Hair follicular keratinocyte (primary cell): ENCODE measurements around the gene AKAP5. TPM values are rescaled to one million over a fixed set of nuclear protein-coding genes. Genes with fewer than 3 reads are reported as not detected.

Experiments used
- total RNA-seq: library from RNA; depleted of rRNA; stranded (reverse); fragments of >200 nt; gene quantifications from 2 replicates; pipeline ENCODE4 v1.2.3, GENCODE V29; 2015

The AKAP5 gene, protein sequence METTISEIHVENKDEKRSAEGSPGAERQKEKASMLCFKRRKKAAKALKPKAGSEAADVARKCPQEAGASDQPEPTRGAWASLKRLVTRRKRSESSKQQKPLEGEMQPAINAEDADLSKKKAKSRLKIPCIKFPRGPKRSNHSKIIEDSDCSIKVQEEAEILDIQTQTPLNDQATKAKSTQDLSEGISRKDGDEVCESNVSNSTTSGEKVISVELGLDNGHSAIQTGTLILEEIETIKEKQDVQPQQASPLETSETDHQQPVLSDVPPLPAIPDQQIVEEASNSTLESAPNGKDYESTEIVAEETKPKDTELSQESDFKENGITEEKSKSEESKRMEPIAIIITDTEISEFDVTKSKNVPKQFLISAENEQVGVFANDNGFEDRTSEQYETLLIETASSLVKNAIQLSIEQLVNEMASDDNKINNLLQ
- total RNA-seq, result under 0.01 TPM in 1 of 2 replicates, not detected in the other

DNA sequence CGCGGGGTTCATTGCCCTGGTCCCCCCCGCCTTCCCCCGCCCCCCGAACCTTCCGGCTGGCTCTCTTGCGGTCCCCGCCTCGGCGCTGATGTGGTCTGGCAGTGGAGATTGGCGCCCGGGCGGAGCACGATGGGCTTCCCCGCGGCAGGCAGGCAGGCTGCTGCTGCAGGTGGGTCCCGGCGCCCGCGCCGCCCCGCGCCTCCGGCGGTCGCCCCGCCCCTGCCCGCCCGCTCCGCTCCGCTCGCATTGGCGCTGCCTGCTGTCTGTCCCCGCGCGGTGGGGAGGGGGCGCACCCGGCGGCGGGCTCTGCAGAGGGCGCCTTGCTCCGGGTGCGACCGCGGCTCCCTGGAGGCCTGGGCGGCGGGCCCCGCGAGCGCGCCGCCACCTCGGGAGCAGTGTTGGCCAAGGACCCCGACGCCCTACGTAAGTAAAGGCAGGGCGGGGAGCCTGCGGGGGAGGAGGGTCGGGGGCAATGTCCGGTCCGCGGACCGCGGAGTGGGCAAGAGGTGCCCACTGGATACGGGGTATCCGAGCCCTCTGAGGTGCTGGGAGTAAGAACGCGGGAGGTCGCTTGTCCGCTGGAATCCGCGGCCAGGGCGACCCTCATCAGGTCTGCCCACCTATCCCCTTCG lies at the start of gene AKAP5:
AKAP5 (plus strand) TSS at position 309 of the 632 bp plus-strand sequence. CDS start 2,896 bp downstream, outside the sequence.

DNA sequence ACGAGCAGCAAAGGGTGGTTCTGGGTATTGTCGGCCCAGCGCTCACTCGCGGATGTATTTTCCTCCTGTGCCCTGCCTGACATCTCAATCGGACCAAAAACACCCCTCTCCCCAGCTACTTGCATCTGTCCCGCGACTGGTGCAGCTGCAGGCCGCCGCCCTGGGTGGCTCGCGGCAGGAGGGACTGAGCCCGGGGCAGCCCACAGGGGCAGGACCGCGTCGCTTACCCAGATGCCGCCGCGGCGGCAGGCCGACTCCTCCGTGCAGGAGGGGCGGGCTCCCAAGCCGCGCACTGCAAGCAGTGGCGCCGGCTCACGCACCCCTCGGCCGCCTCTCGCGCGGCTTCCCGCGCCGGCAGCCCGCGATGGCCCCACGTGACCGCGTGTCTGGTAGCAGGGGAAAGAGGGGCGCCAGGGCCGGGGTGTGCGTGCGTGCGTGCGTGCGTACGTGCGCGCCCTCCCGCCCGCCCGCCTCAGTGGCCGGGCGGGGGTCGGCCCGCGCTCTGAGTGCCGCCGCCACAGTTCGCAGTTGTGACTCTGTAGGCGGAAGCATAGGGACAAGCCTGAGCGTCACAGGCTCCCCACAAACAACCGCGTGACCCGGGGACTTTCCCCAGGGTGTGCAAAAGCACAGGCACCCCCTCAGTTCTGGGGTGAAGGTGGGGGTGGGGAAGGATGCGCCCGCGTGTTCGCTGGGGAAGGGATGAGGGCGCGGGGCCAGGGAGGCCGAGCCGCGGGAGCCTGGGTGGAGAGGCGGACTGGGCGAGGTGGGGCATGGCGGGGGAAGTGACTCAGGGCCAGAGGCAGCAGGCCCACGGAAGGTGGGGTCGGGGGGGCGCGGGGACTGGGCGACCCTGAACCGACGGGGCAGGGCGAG lies 38.4 kb downstream of the AKAP5 start, which contains the start of gene ZBTB25:
ZBTB25 (minus strand) TSS at position 405 of the 876 bp plus-strand sequence. CDS start 13,305 bp downstream, outside the sequence.

DNA sequence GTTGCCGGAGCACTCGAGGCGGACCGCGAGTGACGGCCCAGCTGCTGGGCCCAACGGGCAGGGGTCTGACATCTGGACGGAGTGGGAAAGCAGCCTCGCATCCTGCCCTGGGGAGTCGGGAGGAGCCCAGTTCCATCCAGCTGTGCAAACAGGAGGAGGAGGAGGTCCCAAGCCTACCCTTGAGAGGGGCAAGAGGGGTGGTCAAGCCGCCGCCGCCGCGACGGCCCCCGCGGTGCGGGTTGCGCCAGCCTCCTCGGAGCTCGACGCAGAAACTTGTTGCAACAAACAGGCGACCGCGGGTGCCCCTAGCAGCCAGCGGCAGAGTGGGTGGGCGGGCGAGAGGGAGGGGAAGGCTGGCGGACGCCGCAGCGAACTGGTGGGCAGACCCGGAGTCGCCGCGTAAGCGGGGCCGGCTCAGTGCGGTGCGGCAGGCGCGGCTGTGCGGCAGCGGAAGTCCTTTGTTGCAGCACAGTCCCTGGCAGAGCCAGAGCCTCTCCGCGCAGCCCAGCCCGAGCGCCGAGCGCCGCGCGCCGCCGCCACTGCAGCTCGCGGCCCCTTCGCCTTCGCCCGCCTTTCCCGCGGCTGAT lies 39.1 kb downstream of the AKAP5 start, which contains the start of gene ZBTB1:
ZBTB1 (plus strand) TSS at position 461 of the 587 bp plus-strand sequence. CDS start 16,735 bp downstream, outside the sequence.

Other genes with a start within 250 kb of the AKAP5 start
- gene ESR2, start 171.1 kb upstream of the AKAP5 start, total RNA-seq, result 0.16 and 0.23 TPM in 2 replicates
- gene MTHFD1, start 77.1 kb upstream of the AKAP5 start, total RNA-seq, result 56.5 and 93.3 TPM in 2 replicates
- 3.4 and 3.8 TPM in 2 replicates for gene ZBTB25, start 38.3 kb downstream of the AKAP5 start, total RNA-seq
- 15.0 and 26.8 TPM in 2 replicates for gene ZBTB1, start 39.3 kb downstream of the AKAP5 start, total RNA-seq
- gene HSPA2, start 75.2 kb downstream of the AKAP5 start, total RNA-seq, result 10.3 and 18.1 TPM in 2 replicates
- gene PPP1R36, start 84.5 kb downstream of the AKAP5 start, total RNA-seq, result 1.8 and 2.6 TPM in 2 replicates
- gene PLEKHG3, start 238.9 kb downstream of the AKAP5 start, total RNA-seq, result 51.3 and 86.4 TPM in 2 replicates